Measurements from ENCODE around the gene SLC25A21.

Gene SLC25A21

DNA sequence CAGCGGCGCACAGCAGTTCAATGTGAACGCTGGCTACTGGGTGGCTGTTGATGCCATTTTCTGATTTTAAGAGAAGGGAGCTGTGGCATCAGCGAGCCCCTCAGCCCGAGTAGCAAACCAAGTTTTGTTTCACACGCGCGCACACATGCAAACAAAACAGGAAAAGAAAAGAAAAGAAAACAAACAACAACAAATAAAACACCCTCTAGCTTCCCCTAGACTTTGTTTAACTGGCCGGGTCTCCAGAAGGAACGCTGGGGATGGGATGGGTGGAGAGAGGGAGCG is 510.2 kb downstream of the SLC25A21 start:
- no peak for DNase-seq (ENCODE audit: low read depth)

DNA sequence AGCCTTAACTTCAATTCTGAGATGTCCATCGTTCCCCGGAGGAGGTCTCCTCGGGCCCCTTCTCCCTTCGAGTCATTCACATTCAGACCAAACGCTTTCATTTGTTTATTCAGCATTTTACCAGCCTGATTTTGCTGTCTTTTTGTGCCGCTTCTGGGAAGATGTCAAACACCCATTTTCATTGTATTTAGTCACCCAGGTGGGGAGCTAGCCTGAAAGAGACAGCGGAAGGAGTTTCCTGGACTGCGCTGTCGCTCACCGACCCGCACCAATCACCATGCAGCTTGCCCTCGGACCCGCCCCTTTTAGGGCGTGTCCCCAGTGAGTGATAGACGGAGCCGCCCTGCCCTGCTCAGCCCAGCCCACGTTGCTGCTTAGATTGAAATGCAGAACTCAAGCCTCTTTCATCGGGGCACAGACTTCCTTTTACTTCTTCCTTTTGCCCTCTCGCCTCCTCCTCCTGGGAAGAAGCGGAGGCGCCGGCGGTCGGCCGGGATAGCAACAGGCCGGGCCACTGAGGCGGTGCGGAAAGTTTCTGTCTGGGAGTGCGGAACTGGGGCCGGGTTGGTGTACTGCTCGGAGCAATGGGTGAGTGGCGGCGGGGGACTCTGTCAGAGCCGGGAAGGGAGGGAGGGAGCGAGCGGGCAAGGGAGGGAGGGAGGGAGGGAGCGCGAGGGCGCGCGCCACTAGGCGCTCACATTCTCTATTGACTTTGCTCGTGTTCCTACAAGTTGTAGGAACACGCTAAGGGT is 510.7 kb downstream of the SLC25A21 start, which contains the start of gene PAX9:
Gene PAX9, plus strand, starts transcription at position 355 of the 752 bp plus-strand sequence. Its CDS starts 230 bp downstream, at position 585.
- DNase-seq (ENCODE audit: low read depth) = no peak

DNA sequence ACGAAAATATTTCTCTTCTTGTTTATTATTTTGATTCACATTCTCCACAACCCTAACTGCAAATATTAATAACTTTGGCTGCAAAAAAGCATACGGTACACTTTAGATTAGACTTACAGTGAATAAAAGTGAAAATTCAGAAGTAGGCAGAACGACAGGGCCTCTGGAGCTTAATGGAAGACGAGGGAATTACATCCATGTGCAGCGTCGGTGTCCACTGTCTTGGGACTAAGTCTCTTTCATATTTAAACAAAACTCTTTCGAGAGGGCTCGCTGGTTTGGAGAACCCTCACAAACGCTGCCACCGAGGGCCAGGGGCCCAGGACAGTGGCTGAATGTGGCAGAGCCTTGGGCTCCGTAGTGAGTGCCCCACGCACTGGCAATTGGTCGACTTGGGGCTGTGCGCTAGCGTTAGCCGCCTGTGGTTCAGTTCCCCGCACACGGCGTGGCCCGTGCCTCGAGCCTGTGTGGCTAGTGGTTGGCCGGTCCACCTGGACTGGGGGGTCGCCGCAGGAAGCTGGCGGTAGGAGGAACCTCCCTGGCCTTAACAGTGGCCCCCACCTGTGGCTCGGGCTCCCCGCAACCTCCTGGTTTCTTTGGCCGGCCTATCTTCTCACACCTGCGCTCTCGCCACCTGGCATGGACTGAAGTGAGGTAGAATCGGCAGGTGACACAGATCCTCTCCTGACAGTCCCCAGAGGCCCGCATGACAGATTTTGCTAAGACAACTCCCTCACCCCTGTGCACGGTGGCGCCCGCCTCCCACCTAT is 511.5 kb downstream of the SLC25A21 start:
- no peak for DNase-seq (ENCODE audit: low read depth)

DNA sequence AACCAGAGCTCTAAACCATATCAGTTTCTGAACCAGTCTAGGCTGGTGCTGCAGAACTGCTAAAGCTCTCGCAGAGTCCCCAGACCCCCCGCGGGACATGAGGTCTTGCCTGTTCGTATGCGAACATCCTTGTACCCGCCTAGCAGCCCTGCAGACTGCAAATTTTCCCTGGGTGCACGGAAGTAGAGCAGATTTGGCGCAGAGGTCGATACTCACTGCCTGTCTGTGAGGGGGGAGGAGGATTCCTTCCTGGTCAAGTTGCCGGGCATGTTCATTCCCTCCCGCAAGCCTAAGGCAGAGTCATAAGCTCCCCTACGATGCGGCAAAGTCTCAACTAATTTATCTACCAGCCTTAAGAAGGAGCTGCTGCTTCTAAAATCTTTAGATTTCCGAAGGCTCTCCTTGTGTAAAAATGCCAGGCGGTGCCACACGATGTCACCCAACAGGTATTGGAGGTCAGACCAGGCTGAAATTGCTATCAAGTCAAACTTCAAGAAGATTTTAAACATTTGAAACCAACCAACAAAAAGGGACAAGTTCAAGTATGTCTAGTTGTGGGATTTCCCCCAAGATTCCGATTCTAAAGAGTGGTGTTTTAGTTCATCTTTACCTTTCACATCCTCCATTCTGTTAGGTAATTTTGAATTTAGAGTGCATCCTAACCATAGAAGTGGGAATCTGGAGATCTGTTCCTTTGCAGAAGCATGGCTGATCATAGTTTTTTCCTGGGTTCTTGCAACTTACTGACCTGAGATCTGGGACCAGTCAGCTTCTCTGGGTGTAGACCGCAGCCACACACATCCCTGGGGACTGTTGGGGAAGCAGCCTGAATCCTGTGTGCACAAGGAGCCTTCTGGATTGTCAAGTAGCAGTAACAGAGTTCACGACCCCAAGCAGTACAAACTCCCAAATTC is 512.3 kb downstream of the SLC25A21 start:
- no peak for DNase-seq (ENCODE audit: low read depth)

DNA sequence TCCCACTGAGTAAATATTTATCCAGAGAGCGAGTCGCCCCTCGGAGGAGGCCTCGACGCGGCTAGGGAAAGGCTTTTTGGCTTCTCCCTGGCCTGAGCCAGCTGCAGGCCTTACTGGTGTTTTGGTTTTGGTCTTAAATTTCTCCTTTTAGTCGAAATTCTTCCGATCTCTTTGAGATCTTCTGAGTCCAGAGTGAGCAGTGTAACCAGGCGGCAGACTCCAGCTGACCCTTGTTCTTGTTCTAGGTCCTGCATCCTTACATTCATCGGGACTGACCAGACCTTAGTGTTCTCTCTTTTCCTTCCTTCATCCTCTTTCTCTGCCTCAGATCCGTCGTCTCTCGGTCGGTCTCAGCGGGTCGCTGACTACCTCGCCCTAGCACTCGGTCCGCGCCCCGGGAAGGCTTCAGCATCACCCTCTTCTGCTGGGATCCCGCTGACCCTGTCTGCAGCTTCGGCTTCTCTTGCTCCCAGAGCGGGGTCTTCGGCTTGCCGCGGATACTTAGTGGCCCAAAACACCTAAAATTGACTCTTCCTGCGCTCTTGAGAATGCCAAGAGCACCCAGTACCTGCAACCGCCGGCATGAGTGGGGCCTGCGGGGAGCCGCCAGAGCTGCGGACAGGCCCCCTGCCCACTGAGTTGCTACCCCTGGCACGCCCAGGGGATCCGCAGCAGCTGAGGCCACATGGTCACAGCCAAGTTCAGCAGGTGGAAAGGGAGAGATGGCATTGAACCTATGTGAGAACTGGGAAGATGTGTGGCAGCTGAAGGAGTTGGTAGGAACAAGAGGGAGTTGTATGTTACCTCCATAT is 513.2 kb downstream of the SLC25A21 start:
- no peak for DNase-seq (ENCODE audit: low read depth)

DNA sequence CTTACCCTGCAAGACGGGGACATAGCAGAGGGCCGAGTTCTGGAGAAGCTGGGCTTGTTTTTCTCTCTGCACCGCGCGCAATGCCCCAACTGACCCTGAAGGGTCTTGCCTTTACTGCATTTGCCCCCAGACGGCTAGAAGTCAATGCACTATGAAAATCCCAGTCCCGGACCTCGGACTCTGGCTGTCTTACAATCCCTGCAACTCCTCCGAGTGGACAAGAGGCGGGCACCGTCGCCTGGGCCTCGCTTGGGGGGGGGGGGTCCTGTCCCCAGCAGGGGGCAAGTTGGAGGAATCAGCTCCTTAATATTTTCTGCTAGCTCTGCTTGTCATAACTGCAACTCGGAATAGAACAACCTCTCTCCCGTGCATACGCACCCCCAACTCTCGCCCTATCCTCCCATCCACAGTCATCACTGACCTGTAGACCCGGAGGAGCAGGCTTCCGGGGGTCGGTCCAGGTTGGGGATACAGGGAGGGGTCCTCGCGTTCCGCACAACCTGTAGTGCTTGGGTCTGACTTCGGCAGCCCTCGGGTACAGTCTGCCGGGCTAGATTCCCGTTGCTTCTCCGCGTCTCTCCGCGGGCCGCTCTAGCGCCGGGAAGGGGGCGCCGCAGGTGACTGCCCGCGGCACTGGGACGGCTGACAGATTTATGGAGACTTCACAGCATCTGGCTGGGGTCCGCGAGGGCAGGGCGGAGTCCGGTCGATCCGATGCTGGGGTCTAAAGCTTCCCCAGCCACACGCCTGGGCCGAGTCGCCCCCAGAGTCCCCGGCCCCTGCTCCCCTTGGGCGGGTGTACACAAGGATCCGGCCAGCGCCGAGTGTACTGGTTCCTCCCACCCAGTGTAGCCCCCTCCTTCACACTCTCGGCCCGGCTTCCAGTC is 514.0 kb downstream of the SLC25A21 start:
- DNase-seq (ENCODE audit: low read depth) = no peak

DNA sequence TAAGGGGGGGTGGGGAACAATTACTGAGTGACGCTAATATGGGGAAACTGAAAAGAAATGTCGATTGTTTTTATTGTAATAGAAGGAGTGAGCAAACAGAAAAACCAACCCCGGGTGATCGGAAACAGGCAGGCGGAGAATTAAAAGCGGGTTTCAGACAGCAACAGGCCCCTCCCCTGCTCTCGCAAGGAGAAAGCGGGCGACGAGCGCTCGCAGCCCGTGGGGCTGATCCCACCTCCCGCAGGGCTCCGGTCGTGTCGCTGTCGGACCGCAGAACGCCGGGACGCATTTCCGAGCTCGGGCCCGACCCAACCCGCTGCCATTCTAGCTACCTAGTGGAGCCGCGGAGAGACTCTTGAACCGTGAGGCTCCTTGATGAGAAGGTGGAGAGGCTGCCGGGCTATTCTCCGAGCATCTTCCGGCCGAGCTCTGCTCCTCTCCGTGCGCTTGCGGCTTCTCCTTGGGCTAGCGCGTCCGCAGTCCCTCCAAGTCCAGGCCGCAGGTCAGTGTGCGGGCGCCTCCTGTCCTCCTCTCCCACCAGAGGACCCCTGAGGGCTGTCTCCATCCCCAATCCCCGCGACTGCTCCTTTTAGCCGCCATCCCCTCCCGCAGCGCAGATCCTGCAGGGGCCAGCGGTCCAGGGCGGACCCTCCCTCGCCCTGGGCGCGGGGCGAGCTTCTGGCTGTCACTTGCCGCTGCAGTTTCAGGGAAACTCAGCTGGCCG is 514.8 kb downstream of the SLC25A21 start:
- DNase-seq (ENCODE audit: low read depth) = no peak

DNA sequence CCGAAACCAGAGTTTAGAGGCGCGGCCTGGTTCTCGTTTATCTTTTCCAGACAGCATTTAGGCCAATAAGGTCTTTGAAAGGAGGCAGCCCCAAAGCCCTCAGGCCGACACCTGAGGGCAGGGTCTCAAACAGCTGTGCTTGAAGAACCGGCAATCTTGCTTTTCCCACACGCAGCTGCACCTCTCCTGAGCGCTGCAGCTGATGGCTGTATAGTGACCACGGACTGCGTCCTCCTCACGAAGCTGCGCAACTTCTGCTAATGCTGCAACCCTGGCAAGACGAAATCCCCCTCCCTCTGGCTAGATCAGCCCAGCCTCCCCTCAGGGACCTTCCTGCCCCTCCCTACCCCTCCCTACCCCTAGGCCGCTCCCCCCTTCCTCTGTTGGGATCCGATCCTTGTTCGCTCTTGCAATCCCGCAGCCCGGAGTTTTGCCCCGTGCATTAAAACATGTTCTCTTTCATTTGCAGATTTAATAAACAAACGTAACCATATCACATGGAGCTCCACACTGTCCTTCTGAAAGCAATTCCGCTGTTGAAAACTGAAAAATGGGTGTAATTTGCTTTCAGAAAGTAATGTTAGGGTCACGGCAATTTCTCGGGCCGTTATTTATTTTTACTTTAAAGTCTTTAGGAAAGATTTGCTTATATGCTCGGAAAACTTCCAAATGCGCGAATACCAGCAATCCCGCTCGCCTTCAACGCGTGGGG is 515.6 kb downstream of the SLC25A21 start:
- no peak for DNase-seq (ENCODE audit: low read depth)

DNA sequence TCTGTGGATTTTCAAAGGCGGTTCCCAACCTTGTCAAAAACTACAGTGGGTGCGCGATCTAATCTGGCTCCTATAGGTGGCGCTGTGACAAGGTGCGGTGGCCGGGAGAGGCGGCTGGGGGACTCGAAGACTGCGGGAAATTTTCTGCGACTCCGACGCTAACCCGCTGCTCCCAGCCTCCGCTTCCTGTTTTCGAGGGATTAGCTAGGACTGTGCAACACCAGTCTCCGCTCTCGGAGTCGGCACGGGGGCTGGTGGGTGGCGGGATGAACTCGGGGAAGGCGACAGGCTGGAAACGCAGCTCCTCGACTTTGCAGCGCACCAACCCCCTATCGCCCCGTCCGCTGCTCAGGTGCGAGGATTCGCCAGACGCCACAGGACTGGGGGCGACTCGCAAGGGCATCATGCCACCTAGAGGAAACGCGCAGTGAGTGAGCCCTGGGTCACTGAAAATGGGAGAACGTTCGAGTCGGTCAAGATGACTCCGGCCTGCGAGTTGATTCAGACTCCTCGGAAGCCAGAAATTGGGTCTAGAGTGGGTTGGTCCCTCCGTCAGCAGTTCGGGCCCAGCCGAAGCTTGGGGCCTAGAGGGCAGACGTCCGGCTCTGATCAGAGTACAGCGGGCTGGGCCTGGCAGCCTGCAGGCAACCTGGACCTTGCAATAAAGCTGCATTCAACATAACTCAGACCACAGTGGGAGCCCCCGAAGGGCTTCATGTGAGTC is 516.3 kb downstream of the SLC25A21 start:
- no peak for DNase-seq (ENCODE audit: low read depth)

DNA sequence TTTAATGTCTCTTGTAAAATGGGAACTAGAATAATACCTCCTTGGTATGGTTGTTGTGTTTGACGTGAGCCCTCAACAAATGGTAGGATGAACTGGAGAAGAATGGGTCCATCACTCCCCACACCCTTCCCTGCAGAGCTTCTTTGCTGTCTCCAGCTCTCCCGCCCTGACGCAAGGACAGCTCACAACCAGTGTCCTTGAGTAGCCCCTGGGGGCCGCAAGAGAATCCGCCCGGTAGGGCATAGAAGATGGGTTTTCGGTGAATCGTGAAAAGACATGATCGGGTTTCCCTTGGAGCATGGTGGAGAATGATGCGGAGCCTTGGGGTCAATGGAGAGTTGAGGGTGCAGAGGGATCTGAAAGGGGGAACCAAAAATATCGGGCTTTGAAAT is 516.8 kb downstream of the SLC25A21 start:
- no peak for DNase-seq (ENCODE audit: low read depth)

DNA sequence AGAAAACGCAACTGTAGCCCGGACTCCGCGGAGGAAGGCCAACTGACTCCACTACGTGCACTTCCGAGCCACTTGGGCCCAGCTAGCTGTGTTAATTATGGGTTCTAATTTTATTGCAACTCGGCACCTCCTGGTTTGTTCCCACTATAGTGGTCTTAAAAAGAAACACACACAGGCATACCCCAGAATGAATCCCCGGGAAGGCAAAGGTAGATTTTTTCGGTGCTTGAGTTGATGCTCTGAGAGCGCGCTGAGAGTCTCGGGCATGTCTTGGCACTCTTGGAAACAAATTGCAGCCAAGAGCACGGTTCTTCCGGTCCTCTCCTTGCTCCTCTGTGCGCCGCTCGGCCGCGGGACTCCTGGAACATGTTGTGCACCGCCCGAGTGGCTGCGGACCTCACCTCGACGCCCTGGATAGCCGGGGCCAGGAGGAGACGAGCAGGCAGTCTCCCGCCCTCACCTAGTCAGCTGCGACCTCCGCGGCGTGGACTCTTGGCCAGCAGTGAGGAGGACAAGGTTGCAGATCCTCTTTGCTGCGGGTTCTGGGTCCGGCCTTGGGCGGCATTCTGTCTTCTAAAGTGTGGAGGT is 517.5 kb downstream of the SLC25A21 start:
- DNase-seq (ENCODE audit: low read depth) = no peak

DNA sequence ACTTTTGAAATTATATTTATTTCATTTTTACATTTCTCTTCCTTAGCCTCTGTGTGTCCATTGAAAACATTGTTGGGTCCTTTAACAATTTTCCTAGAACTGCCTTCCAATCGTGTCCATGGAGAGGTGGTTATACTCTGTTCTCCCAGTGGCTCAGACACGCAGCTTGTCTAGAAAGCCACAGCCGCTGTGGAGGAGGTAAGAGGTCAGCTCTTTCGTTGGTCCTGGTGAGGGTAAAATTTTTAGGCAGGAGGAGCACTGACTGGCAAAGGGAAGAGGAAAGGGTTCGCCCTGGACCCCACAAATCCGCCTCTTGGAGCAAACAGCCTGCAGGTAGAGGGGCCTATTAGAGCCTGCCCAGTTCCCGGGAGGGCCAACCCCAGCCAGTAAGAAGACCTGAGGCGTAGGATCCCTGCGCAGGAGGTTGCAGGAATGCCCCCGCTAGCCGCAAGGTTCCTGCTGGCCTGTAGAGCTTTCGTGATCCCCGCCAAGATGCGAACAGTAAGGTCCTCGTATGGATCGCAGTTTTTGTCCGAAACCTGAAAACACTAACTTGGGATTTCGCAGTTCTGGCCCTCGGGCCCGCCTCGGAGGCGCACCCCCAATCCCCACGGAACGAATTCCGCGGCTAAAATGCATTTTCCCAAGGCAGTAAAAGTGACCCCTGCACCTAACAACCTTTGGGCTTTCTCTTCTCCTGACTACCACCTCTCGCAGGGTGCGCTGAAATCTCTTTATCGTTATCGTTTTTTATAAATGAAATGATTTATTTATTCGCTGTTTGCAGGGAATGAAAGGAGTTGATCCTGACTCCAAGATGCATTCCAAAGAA is 518.2 kb downstream of the SLC25A21 start:
- DNase-seq (ENCODE audit: low read depth) = no peak

DNA sequence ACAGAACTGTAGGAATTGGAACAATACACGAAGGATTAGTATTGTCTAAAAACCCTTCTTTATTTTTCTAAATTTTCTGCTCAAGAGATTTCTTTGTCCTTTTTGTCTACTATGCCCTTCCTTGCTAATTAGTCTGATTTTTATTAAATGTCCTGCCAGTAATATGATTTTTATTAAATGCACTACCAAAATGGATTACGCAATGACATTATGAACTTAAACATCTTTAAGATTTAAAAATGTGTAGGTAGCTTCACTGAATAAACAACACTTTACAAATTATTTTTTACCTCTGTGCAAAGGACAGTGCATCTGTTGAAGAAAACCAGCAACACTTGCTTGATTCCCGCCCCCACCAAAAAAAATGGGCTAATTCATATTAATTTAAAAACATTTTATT is 519.0 kb downstream of the SLC25A21 start:
- no peak for DNase-seq (ENCODE audit: low read depth)

DNA sequence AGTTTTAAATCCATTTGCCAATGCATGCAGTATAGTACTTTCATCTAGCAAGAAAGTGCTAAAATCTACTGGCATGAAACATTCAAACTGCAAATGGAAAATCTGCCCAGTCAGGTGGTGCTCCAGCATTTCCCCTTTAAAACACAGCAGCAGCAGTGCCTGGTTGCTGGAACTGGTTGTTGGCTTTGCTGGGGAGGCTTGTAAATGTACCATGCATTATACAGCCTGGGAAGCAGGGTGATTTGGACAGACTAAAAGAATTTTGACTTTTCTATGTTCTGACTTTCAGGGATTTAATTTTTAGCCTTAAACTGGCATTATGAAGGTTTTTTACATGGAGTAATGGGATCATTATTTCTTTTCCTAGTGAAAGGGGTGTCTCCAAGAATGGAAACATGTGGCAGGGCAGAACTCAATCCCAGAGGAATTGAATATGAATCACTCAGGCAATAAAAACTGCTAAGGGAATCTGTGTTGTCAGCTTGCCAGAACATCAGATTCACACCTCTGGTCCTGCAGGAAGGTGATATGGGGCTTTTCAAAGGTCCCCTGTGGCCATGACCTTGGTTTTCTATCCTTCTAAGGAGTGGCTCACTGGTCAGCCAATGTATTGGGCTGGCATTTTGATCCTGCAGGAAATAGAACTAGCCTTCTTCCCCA is 519.7 kb downstream of the SLC25A21 start:
- DNase-seq (ENCODE audit: low read depth) = no peak

DNA sequence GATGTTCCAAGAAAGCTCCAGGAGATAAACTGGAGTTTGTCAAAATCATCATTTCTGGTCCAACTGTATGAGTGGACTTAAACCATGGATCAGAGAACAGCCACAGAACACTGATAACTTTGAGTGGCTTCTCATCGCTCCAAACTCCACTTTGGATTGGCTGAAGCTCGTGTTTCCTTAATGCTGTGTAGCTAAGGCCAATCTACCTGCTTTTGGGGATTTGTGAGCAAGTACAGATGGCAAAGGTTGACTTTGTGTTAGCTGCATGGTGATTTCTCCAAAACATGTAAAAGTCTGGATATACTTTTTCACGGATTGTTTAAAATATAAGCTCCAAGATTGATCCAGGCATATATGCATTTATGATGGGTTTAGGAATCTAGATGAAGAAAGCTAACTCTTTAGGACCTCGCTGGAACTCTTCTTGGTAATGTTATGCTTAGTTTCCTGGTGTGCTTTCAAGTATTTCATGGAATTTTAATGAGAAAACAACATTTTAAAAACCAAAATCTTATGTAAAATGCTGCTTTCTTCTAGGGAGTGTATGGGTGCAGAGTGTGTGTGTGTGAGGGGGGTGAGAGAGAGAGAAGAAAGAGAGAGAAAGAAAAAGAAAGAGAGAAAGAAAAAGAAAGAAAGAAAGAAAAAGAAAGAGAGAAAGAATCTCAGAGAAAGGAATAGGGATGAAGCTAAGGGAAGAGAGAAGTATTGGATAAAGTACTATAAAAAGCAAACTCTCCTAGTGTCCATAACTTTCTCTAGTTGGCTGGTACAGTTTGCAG is 522.3 kb downstream of the SLC25A21 start:
- no peak for DNase-seq (ENCODE audit: low read depth)

Measured in stimulated activated CD8-positive, alpha-beta memory T cell treated with anti-CD3 and anti-CD28 coated beads, Interleukin-12 subunit alpha, Interleukin-12 subunit beta, amount 100 ng/mL, for 1 hour (primary cell).